SU-DHL-6 (cell line): Measurements from ENCODE around the gene DPM1.

ENCODE experiments used
- CTCF ChIP-seq: fragments of 200-600 bp; sonication (generic); IDR thresholded peaks from one replicate; pipeline ENCODE4 v1.5.1; 2017; ENCODE audit warnings: antibody characterized with exemption, mild to moderate bottlenecking, low read length, moderate library complexity; ENCODE audit not compliant: insufficient read depth, poor library complexity, severe bottlenecking
- EZH2phosphoT487 ChIP-seq: fragments of 200-600 bp; sonication (generic), shearing (Covaris generic); conservative IDR thresholded peaks from 2 replicates; pipeline ENCODE4 v1.6.1; 2018; ENCODE audit warnings: mild to moderate bottlenecking, antibody characterized with exemption, low read length, moderate library complexity, mixed read lengths

DNA sequence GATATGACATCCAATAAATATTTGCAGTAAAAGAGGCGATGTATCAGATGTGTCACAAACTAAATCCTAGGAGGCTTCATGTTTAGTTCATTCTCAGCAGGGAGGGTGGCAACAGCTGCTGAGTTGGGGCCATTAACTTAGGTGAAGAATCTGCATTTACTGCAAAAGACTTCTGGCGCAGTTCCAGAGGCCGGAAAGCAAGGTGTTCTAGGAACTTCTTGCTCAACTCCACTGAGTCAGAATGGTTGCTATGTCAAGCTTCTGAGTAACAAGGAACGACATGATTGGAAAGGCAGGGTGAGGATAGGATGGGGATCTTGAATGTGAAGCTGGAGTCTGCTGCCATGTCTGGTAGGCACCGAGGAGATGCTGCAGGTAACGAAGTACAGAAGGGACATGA, 38.8 kb downstream of the DPM1 start:
- TF ChIP-seq CTCF (no peak), EZH2phosphoT487 (no peak)
